ENCODE measurements around the gene HDAC7. TPM values are rescaled to one million over a fixed set of nuclear protein-coding genes. Genes with fewer than 3 reads are reported as not detected.

The HDAC7 gene
- total RNA-seq, 2 donors from 2014 or later, result 27.3 to 29.7 TPM

GRCh38 chr12:47783821-47784819, 35.6 kb downstream of the HDAC7 start:
- DNase-seq, result no peak
- Histone ChIP-seq H3K36me3 (peaks cover 14% of the 10 kb centered on the region), H3K4me1 (no peaks in the 10 kb centered on the region)

DNA sequence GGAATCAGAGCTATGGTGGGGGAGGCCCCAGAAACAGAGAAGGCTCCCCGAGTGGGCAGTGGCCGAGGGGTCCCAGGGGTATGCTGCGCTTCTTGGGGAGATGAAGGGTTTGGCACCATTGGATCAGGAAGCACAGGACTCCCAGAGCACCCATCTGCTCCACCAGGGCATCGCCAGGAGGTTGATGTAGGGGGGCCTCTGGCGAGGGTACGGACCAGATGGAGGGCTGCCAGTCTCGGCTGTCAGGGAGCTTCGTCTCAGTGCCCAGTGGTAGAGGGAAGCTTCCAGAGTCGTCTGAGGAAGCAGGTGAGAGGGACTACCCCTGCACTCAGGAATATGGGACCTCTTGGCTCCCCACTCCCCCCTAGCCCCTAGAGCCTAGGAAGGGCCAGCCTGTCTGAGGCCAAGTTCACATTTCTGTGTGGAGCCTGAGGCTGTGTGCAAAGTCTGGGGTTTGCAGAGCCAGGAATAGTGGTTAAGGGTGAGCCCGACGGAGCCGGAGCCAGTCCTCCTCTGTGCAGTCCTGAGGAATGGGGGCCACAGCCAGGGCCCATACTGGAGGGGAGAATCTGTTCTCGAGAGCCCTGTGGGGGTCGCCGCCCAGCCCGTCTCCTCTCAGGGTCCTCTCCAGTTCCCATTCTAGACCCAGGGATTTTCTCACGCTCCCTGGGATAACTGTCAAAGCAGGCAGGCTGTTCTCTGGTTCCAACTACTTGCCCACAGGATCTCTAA, 36.5 kb downstream of the HDAC7 start:
- no peak for DNase-seq
- intact Hi-C loops (cut with DNase I), result loop anchor here (5.0 kb wide), 1 partner anchor 54 kb away; no protein-coding TSS in a partner anchor
- H3K9ac ChIP-seq (ENCODE audit: low read depth in 2 of 2, low read length in 2 of 2), result no peak overlapping the region

More at GRCh38 chr12:47783821-47784819, 35.6 kb downstream of the HDAC7 start:
- Histone ChIP-seq H3K27ac (no peak overlapping the region), H3K27me3 (no peaks in the 10 kb centered on the region), H3K4me3 (no peak overlapping the region), H3K9ac (ENCODE audit: low read depth in 2 of 2, low read length in 2 of 2) (no peak overlapping the region), H3K9me3 (no peaks in the 10 kb centered on the region)
- intact Hi-C loops (cut with DNase I), result loop anchor here (5.0 kb wide), 1 partner anchor 53 kb away; no protein-coding TSS in a partner anchor
- TF ChIP-seq, protein P1, sequence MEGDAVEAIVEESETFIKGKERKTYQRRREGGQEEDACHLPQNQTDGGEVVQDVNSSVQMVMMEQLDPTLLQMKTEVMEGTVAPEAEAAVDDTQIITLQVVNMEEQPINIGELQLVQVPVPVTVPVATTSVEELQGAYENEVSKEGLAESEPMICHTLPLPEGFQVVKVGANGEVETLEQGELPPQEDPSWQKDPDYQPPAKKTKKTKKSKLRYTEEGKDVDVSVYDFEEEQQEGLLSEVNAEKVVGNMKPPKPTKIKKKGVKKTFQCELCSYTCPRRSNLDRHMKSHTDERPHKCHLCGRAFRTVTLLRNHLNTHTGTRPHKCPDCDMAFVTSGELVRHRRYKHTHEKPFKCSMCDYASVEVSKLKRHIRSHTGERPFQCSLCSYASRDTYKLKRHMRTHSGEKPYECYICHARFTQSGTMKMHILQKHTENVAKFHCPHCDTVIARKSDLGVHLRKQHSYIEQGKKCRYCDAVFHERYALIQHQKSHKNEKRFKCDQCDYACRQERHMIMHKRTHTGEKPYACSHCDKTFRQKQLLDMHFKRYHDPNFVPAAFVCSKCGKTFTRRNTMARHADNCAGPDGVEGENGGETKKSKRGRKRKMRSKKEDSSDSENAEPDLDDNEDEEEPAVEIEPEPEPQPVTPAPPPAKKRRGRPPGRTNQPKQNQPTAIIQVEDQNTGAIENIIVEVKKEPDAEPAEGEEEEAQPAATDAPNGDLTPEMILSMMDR (IDR thresholded peaks at IDR 0.05), result no peak

GRCh38 chr12:47782372-47782770, 37.3 kb downstream of the HDAC7 start:
- Histone ChIP-seq H3K4me3 (no peak overlapping the region), H3K27me3 (no peaks in the 10 kb centered on the region), H3K9me3 (no peaks in the 10 kb centered on the region), H3K27ac (no peak overlapping the region), H3K9ac (ENCODE audit: low read depth in 2 of 2, low read length in 2 of 2) (no peak overlapping the region), H3K4me1 (no peaks in the 10 kb centered on the region), H3K36me3 (peaks cover under 1% of the 10 kb centered on the region)
- TF ChIP-seq, protein P1 (IDR thresholded peaks at IDR 0.05), result no peak
- no peak for DNase-seq
- intact Hi-C loops (cut with DNase I), result loop anchor here (5.0 kb wide), 1 partner anchor 55 kb away; no protein-coding TSS in a partner anchor

More for the DNA sequence above, 36.5 kb downstream of the HDAC7 start:
- Histone ChIP-seq H3K4me3 (no peak overlapping the region), H3K27me3 (no peaks in the 10 kb centered on the region), H3K4me1 (no peaks in the 10 kb centered on the region), H3K27ac (no peak overlapping the region), H3K36me3 (peaks cover 9% of the 10 kb centered on the region), H3K9me3 (no peaks in the 10 kb centered on the region)
- TF ChIP-seq, protein P1 (IDR thresholded peaks at IDR 0.05), result no peak

GRCh38 chr12:47781479-47782371, 38.0 kb downstream of the HDAC7 start:
- DNase-seq, result no peak
- no peaks in the 10 kb centered on the region for H3K4me1 ChIP-seq
- H3K9ac ChIP-seq (ENCODE audit: low read depth in 2 of 2, low read length in 2 of 2), result no peak overlapping the region
- no peak overlapping the region for H3K27ac ChIP-seq
- no peaks in the 10 kb centered on the region for H3K27me3 ChIP-seq
- H3K9me3 ChIP-seq, result no peaks in the 10 kb centered on the region
- intact Hi-C loops (cut with DNase I), result loop anchor here (5.0 kb wide), 1 partner anchor 56 kb away; no protein-coding TSS in a partner anchor
- no peaks in the 10 kb centered on the region for H3K36me3 ChIP-seq
- TF ChIP-seq, protein P1 (IDR thresholded peaks at IDR 0.05), result no peak
- no peak overlapping the region for H3K4me3 ChIP-seq
